Stimulated activated CD4-positive, alpha-beta T cell treated with anti-CD3 and anti-CD28 coated beads, TNF-alpha, amount 100 ng/mL, for 48 hours (primary cell): ENCODE measurements around the gene DICER1.
"Not testable (repeated sequence)": the region's sequence is repeated elsewhere in the genome, so short reads cannot be mapped to it uniquely, and the experiment has no call there.

Source experiments
- DNase-seq, 3 donors: peaks; one replicate each; pipeline ENCODE4 v3.0.0-alpha.2; 2020; ENCODE audit warnings: low read depth in 3 of 3

The DICER1 gene, protein sequence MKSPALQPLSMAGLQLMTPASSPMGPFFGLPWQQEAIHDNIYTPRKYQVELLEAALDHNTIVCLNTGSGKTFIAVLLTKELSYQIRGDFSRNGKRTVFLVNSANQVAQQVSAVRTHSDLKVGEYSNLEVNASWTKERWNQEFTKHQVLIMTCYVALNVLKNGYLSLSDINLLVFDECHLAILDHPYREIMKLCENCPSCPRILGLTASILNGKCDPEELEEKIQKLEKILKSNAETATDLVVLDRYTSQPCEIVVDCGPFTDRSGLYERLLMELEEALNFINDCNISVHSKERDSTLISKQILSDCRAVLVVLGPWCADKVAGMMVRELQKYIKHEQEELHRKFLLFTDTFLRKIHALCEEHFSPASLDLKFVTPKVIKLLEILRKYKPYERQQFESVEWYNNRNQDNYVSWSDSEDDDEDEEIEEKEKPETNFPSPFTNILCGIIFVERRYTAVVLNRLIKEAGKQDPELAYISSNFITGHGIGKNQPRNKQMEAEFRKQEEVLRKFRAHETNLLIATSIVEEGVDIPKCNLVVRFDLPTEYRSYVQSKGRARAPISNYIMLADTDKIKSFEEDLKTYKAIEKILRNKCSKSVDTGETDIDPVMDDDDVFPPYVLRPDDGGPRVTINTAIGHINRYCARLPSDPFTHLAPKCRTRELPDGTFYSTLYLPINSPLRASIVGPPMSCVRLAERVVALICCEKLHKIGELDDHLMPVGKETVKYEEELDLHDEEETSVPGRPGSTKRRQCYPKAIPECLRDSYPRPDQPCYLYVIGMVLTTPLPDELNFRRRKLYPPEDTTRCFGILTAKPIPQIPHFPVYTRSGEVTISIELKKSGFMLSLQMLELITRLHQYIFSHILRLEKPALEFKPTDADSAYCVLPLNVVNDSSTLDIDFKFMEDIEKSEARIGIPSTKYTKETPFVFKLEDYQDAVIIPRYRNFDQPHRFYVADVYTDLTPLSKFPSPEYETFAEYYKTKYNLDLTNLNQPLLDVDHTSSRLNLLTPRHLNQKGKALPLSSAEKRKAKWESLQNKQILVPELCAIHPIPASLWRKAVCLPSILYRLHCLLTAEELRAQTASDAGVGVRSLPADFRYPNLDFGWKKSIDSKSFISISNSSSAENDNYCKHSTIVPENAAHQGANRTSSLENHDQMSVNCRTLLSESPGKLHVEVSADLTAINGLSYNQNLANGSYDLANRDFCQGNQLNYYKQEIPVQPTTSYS (N-terminal part only)

DNA sequence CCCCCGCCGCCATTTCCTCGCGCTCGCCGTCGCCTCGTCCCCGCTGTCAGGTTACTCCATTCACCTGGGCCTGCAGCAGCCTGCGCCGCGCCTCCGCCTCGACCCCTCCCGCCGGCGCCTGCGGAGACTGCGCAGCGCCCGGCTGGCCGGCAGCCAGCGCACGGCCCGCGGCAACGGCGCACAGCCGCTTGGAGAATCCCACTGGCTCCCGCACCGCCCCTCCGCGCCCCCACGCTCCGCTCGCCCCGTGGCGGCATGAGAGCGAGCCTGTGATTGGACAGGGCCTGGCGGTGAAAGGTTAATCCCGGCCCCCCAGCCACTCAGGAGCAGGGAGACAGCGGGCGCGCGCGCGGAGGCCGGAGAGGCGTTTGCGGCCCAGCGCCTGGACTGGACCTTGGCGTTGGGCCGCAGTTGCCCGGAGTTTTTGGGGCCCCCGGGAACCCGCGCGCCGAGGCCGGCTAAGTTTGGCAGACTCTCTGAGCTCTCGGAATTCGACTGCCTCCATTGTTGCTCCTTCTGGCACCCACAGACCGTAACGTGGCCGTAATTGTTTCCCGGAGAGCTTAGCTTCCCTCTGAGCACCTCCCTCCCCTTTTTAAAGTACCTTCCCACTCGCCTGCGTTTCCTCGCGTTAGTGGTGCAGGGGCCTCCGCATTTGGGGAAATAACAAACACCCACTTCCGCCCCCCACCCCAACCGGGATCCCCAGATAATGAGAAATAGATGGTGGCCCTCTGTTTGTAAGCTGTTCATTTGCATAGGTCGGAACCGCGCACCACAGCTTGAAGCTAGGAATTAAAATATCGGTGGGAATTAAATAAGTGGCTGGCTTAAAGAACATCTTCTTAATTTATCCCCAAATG is at the start of gene DICER1:
TSS of gene DICER1 (minus strand) at position 203 of the 863 bp plus-strand sequence. CDS start 24,071 bp downstream, outside the sequence.
- peak; percentile 88 to 95 (median 94) for DNase-seq

DNA sequence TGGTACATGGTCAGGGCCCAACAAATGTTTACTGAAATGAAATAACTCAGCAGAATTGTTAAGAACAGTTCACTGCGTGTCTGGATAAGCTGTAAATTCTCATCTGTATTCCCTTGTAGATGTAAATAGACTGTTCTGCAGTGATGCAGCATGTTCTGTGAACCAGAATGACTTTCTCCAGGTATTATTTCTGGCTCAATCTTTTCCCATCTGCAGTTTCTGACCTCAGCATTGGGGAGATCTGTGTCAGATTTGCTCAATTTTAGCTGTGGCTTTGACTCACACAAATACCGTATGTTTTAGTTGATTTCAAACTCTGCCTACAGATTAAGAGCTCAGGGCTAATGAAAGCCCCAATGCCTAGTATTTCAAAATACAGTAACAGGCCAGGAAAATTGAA is 49.2 kb upstream of the DICER1 start:
- no peak for DNase-seq

DNA sequence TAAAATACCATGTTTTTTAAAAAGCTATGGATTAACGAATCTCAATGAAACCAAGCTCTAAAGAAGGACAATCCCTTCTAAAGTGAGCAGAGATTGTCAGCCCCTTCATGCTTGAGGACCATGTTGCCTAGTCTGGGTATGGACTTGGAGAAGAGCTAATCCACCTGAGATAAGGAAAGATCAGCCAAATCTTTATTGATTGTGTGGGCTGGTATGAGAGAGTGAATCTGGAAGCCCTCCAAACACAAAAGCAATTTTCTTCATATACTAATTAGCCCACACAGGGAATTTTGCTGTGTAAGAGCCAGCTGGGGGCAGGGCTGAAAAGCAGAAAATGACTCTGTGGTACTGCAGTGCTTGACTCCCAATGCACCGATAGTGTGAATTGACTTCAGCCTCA is 47.4 kb upstream of the DICER1 start:
- DNase-seq, result no peak

DNA sequence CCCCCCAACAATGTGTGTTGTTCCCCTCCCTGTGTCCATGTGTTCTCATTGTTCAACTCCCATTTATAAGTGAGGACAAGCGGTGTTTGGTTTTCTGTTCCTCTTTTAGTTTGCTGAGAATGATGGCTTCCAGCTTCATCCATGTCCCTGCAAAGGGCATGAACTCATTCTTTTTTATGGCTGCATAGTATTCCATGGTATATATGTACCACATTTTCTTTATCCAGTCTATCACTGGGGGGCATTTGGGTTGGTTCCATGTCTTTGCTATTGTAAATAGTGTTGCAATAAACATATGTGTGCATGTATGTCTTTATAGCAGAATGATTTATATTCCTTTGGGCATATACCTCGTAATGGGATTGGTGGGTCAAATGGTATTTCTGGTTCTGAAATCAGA is 44.4 kb upstream of the DICER1 start:
- DNase-seq, result not testable (repeated sequence)

DNA sequence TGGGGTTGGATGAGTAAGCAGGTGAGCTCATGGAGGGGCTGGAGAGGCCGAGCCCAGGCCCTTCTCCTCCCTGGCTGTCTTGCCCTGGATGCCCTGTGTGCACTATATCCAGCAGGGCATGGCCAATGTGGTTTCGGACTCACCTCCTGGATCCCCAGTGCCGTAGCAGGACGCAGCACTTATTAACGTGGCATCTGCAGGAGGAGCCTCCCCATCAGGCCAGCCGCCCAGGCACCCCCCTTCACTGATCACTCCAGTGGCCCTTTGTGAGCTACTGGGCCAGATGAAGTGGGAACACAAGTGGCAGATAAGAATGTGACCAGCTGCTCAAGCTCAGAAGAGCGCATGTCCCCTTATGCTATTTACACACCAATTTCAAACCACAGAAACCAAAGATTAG is 43.1 kb upstream of the DICER1 start:
- no peak for DNase-seq

DNA sequence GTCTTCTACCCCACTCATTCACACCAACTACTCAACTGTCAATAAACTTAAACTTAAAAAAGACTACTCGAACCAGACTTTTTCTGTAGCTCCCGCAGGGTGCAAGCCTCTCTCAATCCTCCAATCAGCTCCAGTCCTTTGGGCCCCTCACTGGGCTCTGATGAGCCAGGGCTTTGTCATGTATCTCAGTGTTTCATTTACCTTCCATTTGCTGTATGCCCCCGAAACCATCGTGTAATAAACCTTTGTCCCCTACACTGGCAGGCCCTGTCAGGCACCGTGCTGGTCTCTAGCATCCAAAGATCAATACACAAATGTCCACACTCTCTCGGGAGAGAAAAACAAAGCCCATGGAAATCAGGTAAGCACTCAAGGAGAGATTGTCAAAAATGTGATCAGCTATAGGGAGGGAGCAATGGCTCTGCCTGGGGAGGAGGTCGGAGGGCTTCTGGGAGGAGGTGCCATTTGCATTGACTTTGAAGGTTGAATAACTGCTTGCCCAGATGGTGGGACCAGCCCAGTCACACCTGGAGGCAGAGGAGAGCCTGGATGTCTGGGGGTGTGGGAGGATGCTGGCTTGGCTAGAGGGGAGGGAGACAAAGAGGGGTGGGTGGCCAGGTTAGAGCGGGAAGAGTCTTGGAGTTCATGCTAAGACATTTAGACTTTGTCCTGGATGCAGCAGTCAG is 42.1 kb upstream of the DICER1 start:
- no peak for DNase-seq

DNA sequence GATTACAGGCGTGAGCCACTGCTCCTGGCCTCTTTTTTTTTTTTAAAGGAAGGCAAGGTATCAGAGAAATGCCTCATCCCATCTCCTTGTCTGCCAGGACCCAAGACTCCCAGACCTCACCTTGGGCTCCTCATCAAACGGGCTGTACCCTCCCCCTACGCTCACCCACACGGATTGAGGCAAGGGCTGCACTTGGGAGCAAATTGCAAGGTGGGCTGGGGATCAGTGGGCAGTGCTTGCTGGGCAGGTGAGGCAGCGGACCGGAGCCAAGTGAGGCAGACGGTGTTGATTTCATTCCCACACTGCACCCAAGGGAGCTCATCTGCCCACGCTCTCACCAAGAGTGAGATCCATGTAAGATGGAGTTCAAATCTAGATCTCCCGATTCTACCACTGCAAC is 41.0 kb upstream of the DICER1 start:
- DNase-seq, result no peak

DNA sequence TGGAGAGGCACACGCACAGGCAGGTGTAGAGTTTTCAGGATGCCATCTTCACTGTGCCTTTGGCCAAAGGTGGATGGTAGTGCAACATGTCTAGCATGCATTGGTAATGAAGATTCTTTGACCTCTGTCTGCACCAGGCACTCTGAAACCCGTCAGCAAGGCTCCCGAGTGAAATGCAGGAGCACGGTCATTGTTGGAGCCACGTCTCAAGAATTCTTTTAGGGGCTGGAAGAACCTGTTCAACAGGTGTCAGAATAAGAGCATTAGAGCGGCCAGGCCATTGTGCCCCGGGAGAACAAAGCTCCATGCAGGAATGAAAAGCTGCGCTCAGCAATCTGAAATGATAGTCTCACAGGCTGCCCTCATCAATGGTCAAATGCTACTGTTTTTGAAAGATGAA is 40.2 kb upstream of the DICER1 start:
- DNase-seq, result no peak

DNA sequence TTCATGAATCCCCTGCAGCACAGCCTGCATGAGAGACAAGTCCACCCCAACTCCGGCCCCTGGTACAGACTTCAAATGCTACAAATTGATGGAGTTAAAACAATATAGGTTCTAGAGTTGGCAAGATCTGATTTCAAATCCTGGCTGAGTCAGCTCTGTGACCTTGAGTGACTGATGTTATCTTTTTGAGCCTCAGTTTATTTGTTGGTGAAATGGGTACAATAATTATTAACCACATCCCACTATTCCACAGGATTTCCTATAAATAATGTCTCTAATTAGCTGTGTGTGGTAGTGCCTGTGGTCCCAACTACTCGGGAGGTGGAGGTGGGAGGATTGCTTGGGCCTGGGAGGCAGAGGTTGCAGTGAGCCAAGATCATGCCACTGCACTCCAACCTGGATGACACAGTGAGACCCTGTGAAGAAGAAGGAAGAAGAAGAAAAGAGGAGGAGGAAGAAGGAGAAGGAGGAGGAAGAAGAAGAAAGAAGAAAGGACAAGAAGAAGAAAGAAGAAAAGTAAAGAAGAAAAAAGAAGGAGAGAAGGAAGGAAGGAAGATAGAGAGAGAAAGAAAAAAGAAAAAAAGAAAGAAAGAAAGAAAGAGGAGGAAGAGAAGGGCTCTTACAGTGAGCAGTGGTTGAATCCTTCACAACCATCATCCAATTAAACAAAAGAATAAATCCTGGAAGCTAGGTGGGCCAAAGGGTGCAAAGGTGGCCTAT is 39.7 kb upstream of the DICER1 start:
- no peak for DNase-seq

DNA sequence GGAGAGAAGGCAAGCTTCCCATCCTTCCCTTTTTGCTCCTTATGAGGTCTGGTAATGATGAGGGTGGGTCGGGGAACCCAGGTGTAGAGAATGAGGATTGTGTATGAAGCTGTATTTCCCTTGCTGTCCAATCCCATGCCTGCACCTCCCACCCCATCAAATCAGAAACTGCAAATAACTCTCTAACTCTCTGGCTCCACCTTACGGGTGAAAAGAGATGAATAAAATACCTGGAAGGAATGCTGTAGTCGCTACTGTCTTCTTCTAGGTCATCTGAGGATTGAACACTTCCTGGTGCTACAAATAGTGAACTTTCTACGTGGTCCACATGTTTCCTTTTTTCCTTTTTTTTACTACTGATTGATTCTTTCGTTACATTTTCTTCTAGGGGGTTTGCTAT is 38.9 kb upstream of the DICER1 start:
- DNase-seq, result no peak

DNA sequence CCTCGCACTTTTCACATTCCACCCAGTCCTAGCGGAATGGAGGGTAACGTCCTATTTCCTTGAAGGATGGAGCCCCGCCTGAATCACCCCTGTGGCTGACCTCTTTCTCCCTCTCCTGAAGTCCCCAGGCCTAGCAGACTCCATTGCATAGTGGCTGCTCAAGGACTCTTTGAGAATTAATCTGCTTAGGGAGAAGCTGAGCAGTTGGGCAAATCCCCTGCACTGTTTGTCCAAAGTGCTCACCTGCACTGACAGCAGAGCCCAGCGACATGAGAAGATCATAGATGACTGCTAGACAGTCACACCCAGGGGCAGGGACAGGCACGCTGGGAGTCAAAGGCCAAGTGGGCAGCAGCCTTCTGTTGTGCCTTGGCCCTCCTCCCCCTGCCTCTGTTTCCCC is 37.7 kb upstream of the DICER1 start:
- DNase-seq, result no peak

DNA sequence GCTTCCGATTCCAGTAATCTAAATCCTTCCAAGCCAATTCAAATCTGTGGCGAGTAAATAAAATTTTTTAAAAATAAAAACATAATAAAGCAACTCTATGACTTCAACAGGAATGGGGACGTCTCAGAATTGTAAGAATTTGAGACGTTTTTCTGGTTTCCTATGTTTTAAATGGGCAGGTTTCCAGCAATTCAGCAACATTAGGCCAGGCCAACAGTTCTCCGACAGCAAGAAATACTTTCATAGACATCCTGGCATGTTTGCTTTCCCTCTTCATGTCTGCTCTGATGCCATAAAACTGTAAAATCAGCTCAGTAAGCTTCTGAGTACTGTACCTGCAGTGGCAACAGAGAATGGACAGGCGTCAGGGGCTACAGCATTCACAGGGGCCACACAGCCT is 35.8 kb upstream of the DICER1 start:
- DNase-seq, result no peak

DNA sequence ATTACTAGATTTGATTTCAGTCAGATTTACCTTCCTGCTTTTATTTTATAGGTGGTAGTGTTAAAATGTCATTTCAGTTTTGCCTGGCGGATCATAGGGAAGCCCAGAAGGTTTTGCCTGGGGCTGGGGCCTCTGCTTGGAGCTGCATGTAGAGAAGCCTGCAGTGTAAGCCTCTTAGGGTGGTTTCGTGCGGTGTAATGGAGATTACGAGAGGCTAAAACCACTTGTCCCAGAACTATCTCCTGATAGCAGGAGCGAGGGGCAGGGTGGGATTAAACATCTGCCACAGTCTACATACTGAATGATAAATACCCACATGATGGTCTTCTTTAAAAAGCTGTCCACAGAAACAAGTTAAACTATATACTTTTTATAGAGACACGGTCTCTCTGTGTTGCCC is 35.0 kb upstream of the DICER1 start:
- no peak for DNase-seq

DNA sequence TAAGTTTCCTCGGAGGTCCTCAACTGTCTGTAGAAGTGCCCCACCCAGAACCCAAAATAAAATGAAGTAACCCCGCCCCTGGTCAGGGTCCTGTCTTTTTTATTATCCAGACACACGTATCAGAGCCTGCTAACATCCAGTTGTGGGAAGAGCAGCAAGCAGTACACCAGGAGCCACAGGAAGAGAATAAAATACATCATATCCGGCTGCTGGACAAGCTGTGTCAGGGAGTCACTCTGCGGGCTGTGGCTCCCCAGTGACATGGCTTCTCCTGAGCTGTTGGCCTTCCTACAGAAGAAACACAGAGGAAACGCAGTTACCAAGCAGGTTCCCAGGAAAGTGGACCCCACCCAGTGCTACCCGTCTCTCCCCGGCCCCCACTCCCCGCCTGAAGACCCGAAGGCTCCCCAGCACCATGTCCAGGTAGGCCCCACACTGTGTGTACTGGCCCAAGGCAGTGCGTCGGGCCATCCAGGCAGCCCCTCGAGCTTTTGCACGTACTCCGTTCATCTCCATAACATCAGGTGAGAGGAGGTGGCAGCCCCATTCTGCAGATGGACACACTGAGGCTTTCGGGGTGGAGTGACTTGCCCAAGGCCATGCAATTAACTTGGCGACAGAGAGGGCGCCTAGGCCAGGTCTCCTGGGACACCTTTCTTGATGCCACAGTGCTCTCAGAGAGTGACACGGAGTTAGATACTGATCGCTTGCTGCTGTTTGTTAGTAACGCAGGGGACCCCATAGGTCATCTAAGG is 34.3 kb upstream of the DICER1 start:
- no peak for DNase-seq

DNA sequence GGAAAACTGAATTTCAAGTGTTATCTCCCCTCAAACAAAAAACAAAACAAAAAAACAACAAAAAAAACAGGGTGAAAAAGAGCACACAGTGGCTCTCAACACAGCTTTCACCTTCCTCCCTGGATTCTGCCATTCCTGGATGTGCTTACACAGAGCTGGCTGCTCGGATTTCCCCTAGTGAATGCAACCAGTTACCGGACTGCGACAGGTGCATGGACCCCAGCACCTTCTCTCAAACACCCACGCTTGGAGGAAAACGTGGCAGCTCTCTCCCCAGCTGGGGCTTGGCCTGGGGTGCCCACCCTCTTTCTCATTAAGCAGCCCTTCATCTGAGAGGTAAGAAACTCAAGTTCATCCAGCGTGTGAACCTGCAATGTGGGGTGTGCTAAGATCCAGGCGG is 33.5 kb upstream of the DICER1 start:
- no peak for DNase-seq

DNA sequence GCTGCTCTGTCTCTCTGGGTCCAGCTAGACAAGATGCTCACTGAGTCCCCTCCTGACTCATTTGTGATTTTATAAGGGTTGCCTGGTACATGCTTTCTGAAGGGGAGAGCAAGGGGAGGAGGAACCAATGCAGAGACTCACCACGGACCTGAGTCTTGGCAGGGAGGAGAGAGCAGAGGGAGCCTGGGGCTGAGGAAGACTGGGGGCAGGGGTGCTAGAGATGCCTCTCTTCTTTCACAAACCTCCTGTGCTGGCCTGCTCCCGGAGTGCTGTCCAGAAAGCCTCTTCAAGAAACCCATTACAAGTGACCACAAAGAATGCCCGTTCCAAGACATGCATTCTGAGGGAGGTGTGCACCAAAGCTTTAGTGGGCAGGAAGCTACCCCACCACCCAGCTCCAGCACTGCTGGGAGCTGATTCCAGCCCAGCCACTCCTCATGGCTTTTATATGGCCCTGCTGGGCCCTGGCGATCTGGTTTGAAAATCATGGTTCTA is 33.1 kb upstream of the DICER1 start:
- no peak for DNase-seq

DNA sequence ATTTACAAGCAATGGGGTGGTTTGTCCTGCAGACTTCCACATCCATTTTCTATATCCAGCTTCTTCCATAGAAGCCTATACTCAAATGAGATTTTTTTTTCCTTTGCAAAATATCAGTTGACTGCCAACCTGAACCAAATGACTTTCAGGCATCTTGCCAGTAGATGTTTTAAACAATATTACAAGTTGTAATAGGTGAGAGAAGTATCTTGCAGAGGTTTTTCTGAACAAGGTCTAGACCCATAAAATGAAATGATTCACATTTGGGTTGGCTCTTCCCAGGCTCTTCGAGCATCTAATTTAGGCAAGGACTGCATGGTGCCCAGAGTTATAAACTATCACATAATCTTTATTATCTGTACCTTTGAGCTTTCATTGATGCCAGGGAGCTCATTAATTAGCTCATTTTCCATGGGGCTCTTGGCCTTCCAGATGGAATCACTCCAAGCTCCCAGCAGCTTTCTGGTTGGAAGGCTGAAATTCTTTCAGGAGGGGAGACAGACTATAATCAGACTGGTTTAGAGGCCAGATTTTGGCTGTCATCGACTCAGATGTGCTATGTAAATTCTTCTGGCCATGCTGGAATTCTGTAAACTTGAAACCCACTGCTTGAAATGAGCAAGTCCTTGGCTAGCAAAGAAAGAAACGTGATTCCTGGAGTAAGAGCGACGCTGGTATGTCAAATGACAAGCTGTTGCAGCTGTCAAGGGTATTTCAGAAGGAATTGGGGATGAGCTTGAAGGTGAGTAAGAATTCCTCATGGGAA is 32.2 kb upstream of the DICER1 start:
- DNase-seq, result no peak

DNA sequence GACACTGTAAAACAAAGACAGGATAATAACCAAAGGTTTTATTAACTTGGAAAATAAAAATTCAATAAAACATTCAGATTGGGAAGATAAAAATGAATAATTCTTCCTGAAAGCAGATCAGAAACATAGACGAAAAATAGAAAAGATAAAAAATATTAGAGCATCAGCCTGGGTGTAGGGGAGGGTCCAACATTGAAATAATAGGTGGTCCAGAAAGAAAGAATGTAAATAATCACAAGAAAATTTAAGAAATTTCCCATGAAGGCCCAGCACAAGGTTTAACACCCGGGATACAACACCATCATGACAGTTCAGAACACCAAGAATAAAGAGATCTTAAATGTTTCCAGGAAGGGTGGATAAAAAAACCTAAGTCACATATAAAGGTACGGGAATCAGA is 31.1 kb upstream of the DICER1 start:
- no peak for DNase-seq
